ENCODE results near the gene MPZL2. TPM values are rescaled to one million over a fixed set of nuclear protein-coding genes. Genes with fewer than 3 reads are reported as not detected.

Gene MPZL2
- total RNA-seq, 4 donors from 2014 or later, result 59.5 to 86.5 (median 75.0) TPM

- no peak overlapping the region for H3K4me3 ChIP-seq
- intact Hi-C loops (cut with DNase I; ENCODE audit: low total_unique reads), result no loop called here
- TF ChIP-seq EP300 (IDR thresholded peaks at IDR 0.05; ENCODE audit: low read depth), result no peak
- TF ChIP-seq POLR2A (IDR thresholded peaks at IDR 0.05), result no peak
- TF ChIP-seq POLR2AphosphoS5 (IDR thresholded peaks at IDR 0.05), result no peak
- TF ChIP-seq, protein P1, sequence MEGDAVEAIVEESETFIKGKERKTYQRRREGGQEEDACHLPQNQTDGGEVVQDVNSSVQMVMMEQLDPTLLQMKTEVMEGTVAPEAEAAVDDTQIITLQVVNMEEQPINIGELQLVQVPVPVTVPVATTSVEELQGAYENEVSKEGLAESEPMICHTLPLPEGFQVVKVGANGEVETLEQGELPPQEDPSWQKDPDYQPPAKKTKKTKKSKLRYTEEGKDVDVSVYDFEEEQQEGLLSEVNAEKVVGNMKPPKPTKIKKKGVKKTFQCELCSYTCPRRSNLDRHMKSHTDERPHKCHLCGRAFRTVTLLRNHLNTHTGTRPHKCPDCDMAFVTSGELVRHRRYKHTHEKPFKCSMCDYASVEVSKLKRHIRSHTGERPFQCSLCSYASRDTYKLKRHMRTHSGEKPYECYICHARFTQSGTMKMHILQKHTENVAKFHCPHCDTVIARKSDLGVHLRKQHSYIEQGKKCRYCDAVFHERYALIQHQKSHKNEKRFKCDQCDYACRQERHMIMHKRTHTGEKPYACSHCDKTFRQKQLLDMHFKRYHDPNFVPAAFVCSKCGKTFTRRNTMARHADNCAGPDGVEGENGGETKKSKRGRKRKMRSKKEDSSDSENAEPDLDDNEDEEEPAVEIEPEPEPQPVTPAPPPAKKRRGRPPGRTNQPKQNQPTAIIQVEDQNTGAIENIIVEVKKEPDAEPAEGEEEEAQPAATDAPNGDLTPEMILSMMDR (IDR thresholded peaks at IDR 0.05), result no peak
- peaks cover 15 to 64% (median 37%) of the 10 kb centered on the region in 4 donors for H3K4me1 ChIP-seq
- peak overlapping the region in 1 of 4 donors; percentile 1 for H3K27ac ChIP-seq
- H3K27me3 ChIP-seq, result peaks cover 5% of the 10 kb centered on the region
- no peaks in the 10 kb centered on the region for H3K9me3 ChIP-seq
- no peaks in the 10 kb centered on the region for H3K36me3 ChIP-seq
- 40 to 62% methylated on average over 1 to 6 of the region's 6 CpGs for WGBS, 2 donors (ENCODE audit: low coverage in 1 of 2)
- no peak for DNase-seq
- in situ Hi-C loops (cut with MboI; ENCODE audit: low pct_ligation_motif_present in 1 of 4, low pct_unique_long_range_greater_than_20kb in 1 of 4, low sequenced_read_pairs in 3 of 4), result no loop called here
Observed at GRCh38 chr11:118211006-118211405, 53.1 kb downstream of the MPZL2 start.

- TF ChIP-seq POLR2A (IDR thresholded peaks at IDR 0.05) (no peak), POLR2AphosphoS5 (IDR thresholded peaks at IDR 0.05) (no peak), EP300 (IDR thresholded peaks at IDR 0.05; ENCODE audit: low read depth) (no peak)
- TF ChIP-seq, protein P1 (IDR thresholded peaks at IDR 0.05), result no peak
- in situ Hi-C loops (cut with MboI; ENCODE audit: low pct_ligation_motif_present in 1 of 4, low pct_unique_long_range_greater_than_20kb in 1 of 4, low sequenced_read_pairs in 3 of 4), result no loop called here
- intact Hi-C loops (cut with DNase I; ENCODE audit: low total_unique reads), result no loop called here
- no peak for DNase-seq
- 95% methylated on average over 7 of the region's 7 CpGs; no CpG with 5 or more reads in 1 of the 2 donors for WGBS, 2 donors (ENCODE audit: low coverage in 1 of 2)
- Histone ChIP-seq H3K27ac (no peak overlapping the region), H3K4me1 (peaks cover 15 to 68% (median 37%) of the 10 kb centered on the region in 4 donors), H3K9me3 (no peaks in the 10 kb centered on the region), H3K36me3 (no peaks in the 10 kb centered on the region), H3K4me3 (no peak overlapping the region), H3K27me3 (peaks cover under 1% of the 10 kb centered on the region)
Observed at GRCh38 chr11:118210323-118210722, 53.8 kb downstream of the MPZL2 start.

DNA sequence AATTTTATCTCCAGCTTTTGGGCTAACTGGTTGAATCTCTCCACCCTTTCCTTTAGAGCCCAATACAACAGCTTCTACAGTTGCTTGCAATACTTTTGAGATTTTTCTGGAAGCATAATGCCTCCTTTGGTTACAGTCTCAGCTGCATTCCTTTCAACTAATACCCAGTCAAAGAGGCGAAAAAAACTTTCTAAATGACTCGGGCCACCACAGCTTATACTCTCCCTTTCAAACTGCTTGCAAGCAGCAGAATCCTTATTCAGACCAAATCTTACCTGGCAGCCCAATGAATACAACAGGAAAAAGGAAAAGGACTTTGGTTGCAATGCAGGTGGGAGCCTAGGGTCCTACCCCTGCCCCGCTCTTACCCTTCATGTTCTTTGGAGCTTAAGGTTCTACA lies 55.1 kb downstream of the MPZL2 start:
- intact Hi-C loops (cut with DNase I; ENCODE audit: low total_unique reads) (no loop called here), in situ Hi-C loops (cut with MboI; ENCODE audit: low pct_ligation_motif_present in 1 of 4, low pct_unique_long_range_greater_than_20kb in 1 of 4, low sequenced_read_pairs in 3 of 4) (loop anchor here in 1 of 4 donors (10.0 kb wide), 1 partner anchor 76 kb away; no protein-coding TSS in a partner anchor)
- H3K27ac ChIP-seq, result no peak overlapping the region
- TF ChIP-seq EP300 (IDR thresholded peaks at IDR 0.05; ENCODE audit: low read depth) (no peak), POLR2A (IDR thresholded peaks at IDR 0.05) (no peak), POLR2AphosphoS5 (IDR thresholded peaks at IDR 0.05) (no peak)
- TF ChIP-seq, protein P1 (IDR thresholded peaks at IDR 0.05), result no peak
- no peak for DNase-seq
- H3K9me3 ChIP-seq, result no peaks in the 10 kb centered on the region
- H3K4me3 ChIP-seq, result no peak overlapping the region
- H3K4me1 ChIP-seq, result peaks cover 15 to 59% (median 29%) of the 10 kb centered on the region in 4 donors
- WGBS, 2 donors (ENCODE audit: low coverage in 1 of 2), result 60 to 82% methylated on average over 1 to 3 of the region's 3 CpGs
- H3K36me3 ChIP-seq, result no peaks in the 10 kb centered on the region
- no peaks in the 10 kb centered on the region for H3K27me3 ChIP-seq

- Histone ChIP-seq H3K27ac (peak overlapping the region in 1 of 4 donors; percentile 65), H3K36me3 (no peaks in the 10 kb centered on the region), H3K4me1 (peaks cover 9 to 54% (median 24%) of the 10 kb centered on the region in 4 donors), H3K9me3 (no peaks in the 10 kb centered on the region), H3K4me3 (no peak overlapping the region), H3K27me3 (no peaks in the 10 kb centered on the region)
- no peak for TF ChIP-seq POLR2A (IDR thresholded peaks at IDR 0.05)
- TF ChIP-seq, protein P1 (IDR thresholded peaks at IDR 0.05), result no peak
- TF ChIP-seq EP300 (IDR thresholded peaks at IDR 0.05; ENCODE audit: low read depth), result no peak
- TF ChIP-seq POLR2AphosphoS5 (IDR thresholded peaks at IDR 0.05), result no peak
- no peak for DNase-seq
- 89 to 92% methylated on average over 1 to 2 of the region's 2 CpGs for WGBS, 2 donors (ENCODE audit: low coverage in 1 of 2)
- in situ Hi-C loops (cut with MboI; ENCODE audit: low pct_ligation_motif_present in 1 of 4, low pct_unique_long_range_greater_than_20kb in 1 of 4, low sequenced_read_pairs in 3 of 4) (loop anchor here in 1 of 4 donors (10.0 kb wide), 1 partner anchor 78 kb away; no protein-coding TSS in a partner anchor), intact Hi-C loops (cut with DNase I; ENCODE audit: low total_unique reads) (no loop called here)
Observed at GRCh38 chr11:118207079-118207478, 57.0 kb downstream of the MPZL2 start.

All from transverse colon (tissue), 4 donors.